Brain microvascular endothelial cell (primary cell): ENCODE results near the gene DCBLD2.

ENCODE experiments used
- DNase-seq: peaks from one replicate; pipeline ENCODE4 v3.0.0-alpha.2; 2020
- H3K27ac ChIP-seq: fragments of 250-450 bp; sonication (Bioruptor Pico); 2 replicates; pipeline ENCODE4 v1.5.1; 2020; ENCODE audit warnings: mild to moderate bottlenecking, moderate library complexity
- H3K27me3 ChIP-seq: fragments of 250-450 bp; sonication (Bioruptor Pico); replicated peaks from 2 replicates; pipeline ENCODE4 v1.5.1; 2020; ENCODE audit warnings: mild to moderate bottlenecking
- H3K36me3 ChIP-seq: fragments of 250-450 bp; sonication (Bioruptor Pico); replicated peaks from 2 replicates; pipeline ENCODE4 v1.5.1; 2020; ENCODE audit warnings: mild to moderate bottlenecking
- H3K4me3 ChIP-seq: 2 replicates; pipeline ENCODE4 v1.5.1; 2011; ENCODE audit warnings: low read depth, mild to moderate bottlenecking, control low read depth, low read length, moderate library complexity
- in situ Hi-C: cut with HindIII; loops from 2 replicates; pipeline ENCODE4 v1.10.0; 2017; ENCODE audit warnings: low sequenced_read_pairs, low pct_ligation_motif_present
- TF ChIP-seq, protein P1 (sequence below): IDR thresholded peaks from 2 replicates; pipeline ENCODE4 v1.5.1; 2011; ENCODE audit warnings: low read depth, mild to moderate bottlenecking, moderate library complexity, low read length, control low read depth, inconsistent platforms; ENCODE audit errors: missing control alignments

DCBLD2 gene

DNA sequence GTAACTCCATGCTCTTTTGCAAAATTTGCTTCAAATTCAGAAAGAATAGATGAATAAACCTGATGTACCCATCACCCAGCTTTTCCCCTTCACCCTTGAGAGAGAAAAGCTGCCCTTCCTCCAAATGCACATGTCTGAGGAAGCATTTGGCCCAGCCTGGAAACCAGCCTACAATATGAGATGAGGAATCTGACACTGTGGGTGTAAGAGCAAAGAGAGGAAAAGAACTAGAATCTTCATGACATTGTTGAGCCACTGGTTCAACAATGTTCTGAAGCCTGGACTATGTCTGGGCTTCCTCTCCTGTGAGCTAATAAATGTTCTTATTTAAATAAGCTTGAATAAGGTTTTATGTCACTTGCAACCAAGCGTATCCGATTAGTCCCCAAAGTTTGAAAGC lies 18.7 kb upstream of the DCBLD2 start:
- no peak overlapping the region for H3K27ac ChIP-seq
- H3K4me3 ChIP-seq = no peak overlapping the region
- H3K36me3 ChIP-seq = no peaks in the 10 kb centered on the region
- in situ Hi-C loops = no loop called here
- no peak for DNase-seq
- H3K27me3 ChIP-seq = no peaks in the 10 kb centered on the region
- TF ChIP-seq, protein P1, sequence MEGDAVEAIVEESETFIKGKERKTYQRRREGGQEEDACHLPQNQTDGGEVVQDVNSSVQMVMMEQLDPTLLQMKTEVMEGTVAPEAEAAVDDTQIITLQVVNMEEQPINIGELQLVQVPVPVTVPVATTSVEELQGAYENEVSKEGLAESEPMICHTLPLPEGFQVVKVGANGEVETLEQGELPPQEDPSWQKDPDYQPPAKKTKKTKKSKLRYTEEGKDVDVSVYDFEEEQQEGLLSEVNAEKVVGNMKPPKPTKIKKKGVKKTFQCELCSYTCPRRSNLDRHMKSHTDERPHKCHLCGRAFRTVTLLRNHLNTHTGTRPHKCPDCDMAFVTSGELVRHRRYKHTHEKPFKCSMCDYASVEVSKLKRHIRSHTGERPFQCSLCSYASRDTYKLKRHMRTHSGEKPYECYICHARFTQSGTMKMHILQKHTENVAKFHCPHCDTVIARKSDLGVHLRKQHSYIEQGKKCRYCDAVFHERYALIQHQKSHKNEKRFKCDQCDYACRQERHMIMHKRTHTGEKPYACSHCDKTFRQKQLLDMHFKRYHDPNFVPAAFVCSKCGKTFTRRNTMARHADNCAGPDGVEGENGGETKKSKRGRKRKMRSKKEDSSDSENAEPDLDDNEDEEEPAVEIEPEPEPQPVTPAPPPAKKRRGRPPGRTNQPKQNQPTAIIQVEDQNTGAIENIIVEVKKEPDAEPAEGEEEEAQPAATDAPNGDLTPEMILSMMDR = no peak

DNA sequence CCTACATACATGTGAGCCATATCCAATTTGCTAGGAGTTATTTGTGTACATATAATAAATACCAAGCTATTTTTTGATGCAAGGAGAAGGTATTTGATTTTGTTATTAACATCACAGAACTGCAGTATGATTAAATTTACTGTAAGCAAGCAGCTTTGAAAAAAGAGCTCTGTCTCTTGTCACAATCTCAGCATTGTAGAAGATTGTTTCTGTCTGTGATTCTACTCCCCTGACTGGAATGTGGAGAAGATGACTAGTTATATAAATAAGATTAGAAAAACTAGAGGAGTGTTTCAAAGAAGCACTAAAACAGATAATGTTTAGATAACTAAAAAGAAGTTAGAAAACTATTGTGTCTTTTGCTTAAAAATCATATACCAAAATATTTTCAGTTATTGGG lies 17.1 kb upstream of the DCBLD2 start:
- H3K27ac ChIP-seq = peak overlapping the region; percentile 55

DNA sequence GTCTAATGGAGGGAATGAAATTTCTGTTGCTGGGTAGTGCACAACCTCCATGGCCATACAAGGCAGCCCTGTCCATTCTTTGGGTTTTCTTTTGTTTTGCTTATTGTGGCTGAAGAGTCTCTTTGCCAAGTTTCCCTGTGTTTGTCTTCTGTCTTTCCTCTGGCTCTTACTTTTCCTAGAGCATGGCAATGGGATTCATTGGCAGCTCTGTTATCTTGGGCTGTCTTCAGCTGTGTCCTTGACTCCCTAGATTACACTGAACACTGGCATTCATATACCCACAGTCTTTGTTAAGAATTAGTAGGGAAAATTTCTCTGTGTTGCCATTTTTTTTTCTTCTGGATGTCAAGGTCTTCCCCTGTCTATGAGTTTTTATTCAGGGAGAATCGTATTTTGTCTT lies 16.1 kb upstream of the DCBLD2 start:
- TF ChIP-seq, protein P1 = no peak
- no peak for DNase-seq
- H3K27me3 ChIP-seq = no peaks in the 10 kb centered on the region
- H3K27ac ChIP-seq = peak overlapping the region; percentile 55
- no peak overlapping the region for H3K4me3 ChIP-seq
- no peaks in the 10 kb centered on the region for H3K36me3 ChIP-seq
- in situ Hi-C loops = no loop called here

More for the DNA sequence above, 17.1 kb upstream of the DCBLD2 start:
- Histone ChIP-seq H3K36me3 (no peaks in the 10 kb centered on the region), H3K27me3 (no peaks in the 10 kb centered on the region), H3K4me3 (no peak overlapping the region)
- TF ChIP-seq, protein P1 = no peak
- DNase-seq = no peak
- in situ Hi-C loops = no loop called here

DNA sequence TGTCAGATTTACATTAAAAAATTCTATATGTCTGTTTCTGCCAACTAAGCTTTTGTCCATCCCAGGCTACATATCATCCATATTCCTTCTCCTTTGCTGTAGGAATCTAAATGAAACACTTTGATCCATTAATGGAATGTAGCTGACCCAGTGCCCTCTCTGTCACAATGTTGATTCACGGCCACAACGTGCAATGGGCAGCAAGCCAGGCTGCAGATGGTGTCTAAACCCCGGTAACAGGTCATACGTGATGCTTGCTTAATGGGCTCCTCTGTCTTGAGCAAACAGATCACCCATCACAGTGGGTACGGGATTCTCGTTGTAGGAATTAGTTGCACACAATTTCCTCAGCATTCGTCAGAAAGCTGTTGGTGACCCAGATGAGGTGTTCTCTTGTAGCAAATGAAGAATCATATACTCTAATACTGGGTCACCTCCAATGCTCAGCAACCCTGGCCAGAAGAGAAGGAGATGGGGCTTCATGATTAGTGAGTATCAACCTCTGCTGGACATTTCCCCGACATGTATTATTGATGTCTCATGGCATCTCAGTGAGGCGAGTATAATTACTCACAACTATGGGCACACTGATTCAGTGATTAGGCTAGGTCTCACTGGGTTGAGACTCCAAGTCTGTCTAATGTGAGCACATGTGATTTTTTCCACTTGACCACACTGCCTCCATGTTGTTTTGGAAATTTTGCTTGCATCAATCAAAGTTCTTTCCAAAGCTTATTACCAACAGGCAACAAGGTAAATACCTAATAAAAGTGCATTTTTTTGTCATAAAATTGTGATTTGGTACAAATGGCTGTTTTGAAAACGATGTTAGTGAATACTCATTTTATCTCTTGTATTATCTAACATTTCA lies 12.9 kb upstream of the DCBLD2 start:
- Histone ChIP-seq H3K36me3 (no peaks in the 10 kb centered on the region), H3K27me3 (no peaks in the 10 kb centered on the region), H3K27ac (no peak overlapping the region), H3K4me3 (no peak overlapping the region)
- in situ Hi-C loops = no loop called here
- TF ChIP-seq, protein P1 = no peak
- DNase-seq = no peak

DNA sequence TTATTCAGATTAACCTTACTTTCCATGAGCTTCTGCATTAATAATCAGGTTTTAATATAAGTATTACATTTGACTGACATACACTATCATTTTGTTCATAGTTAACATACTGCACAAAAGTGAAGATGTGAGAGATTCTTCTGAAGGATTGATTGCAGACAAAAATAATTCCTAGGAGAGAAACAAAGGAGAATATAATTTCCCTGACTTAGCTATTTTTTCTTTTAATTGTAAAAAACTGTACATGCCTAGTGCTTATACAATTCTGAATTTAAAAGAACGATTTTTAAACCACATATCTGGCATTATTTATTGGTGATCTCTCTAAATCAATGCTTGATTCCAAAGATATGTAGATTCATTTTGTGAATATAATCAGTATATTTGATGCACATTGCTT lies 11.0 kb upstream of the DCBLD2 start:
- Histone ChIP-seq H3K36me3 (no peaks in the 10 kb centered on the region), H3K27ac (no peak overlapping the region), H3K27me3 (no peaks in the 10 kb centered on the region), H3K4me3 (no peak overlapping the region)
- in situ Hi-C loops = no loop called here
- TF ChIP-seq, protein P1 = no peak
- no peak for DNase-seq
